Adrenal gland (tissue), 19 donors: Measurements from ENCODE around the gene C15orf40. TPM values are rescaled to one million over a fixed set of nuclear protein-coding genes. Genes with fewer than 3 reads are reported as not detected.
A peak's percentile ranks its signal among the peaks of the same experiment; 100 is the strongest.

ENCODE experiments used
- DNase-seq, 7 donors: peaks; one replicate each; pipeline ENCODE4 v3.0.0-alpha.2; 2019 to 2020
- H3K27ac ChIP-seq, 5 donors: fragments of 200-600 bp; sonication (generic) in 4 of 5; 1 replicate in 3 of 5; 2 replicates in 2 of 5; pipeline versions ENCODE4 v1.5.1 to v1.8.0; 2016 to 2020; ENCODE audit warnings: mild to moderate bottlenecking in 1 of 5
- H3K27me3 ChIP-seq: fragments of 200-600 bp; 2 replicates; pipeline ENCODE4 v1.8.0; 2021
- H3K36me3 ChIP-seq, 2 donors: fragments of 200-600 bp; replicated peaks in 1 of 2; 1 replicate in 1 of 2; 2 replicates in 1 of 2; pipeline versions ENCODE4 v1.5.1 to v1.8.0; 2018 to 2022
- H3K4me1 ChIP-seq, 2 donors: fragments of 200-600 bp; replicated peaks in 1 of 2; 1 replicate in 1 of 2; 2 replicates in 1 of 2; pipeline versions ENCODE4 v1.5.1 to v1.8.0; 2018 to 2021
- H3K4me3 ChIP-seq, 4 donors: fragments of 200-600 bp; sonication (generic) in 3 of 4; one replicate each; pipeline ENCODE4 v1.5.1; 2016 to 2018
- H3K9me3 ChIP-seq, 3 donors: fragments of 200-600 bp; sonication (generic) in 1 of 3; replicated peaks in 1 of 3; 1 replicate in 2 of 3; 2 replicates in 1 of 3; pipeline versions ENCODE4 v1.5.1 to v1.8.0; 2016 to 2021
- POLR2A ChIP-seq, 2 donors: fragments of 450-650 bp; IDR thresholded peaks; one replicate each; pipeline ENCODE4 v1.6.1; 2017; ENCODE audit warnings: antibody characterized with exemption in 2 of 2, mild to moderate bottlenecking in 2 of 2, moderate library complexity in 1 of 2
- WGBS, 4 donors: extraction: QIAGEN DNeasy Blood & Tissue Kit in 2 of 4; methylation state at CpG; one replicate each; pipeline versions ENCODE4 v1.1.5 to v1.1.7; 2013 to 2017; 5-methylcytosine and 5-hydroxymethylcytosine counted together
- intact Hi-C, 2 donors: fragments of 100-400 bp; cut with DNase I; formaldehyde crosslinking; loops; one replicate each; pipeline versions ENCODE4 v1.14.1 to v1.15.0; 2022 to 2023
- long read RNA-seq, 10 donors: library from polyadenylated mRNA in 3 of 10; unstranded in 2 of 10; stranded (forward) in 1 of 10; transcript quantifications; one replicate each; pipeline ENCODE4 v2.0.0 and lab custom pipeline, GENCODE V29; 2021 to 2026
- polyA plus RNA-seq, 3 donors: library from polyadenylated mRNA; stranded (reverse); fragments of 200-250 nt in 2 of 3; fragments of 350-450 nt in 1 of 3; fragmentation: Illumina TruSeq in 1 of 3; extraction: RNeasy Lipid Tissue Mini Kit (QIAGEN cat#74804) in 1 of 3; gene quantifications; one replicate each; pipeline ENCODE4 v1.2.3, GENCODE V29; 2013 to 2014
- total RNA-seq, 9 donors: library from RNA; depleted of rRNA in 4 of 9; stranded (reverse); fragments of >200 nt in 4 of 9; fragments of 120-200 nt in 1 of 9; fragmentation: NEBNext Ultra II Directional in 1 of 9; extraction: Animal tissue kit (Norgen Biotek cat#: 25700) in 1 of 9; gene quantifications; one replicate each; pipeline versions ENCODE4 v1.1.0 to v1.2.4, GENCODE V29; 2013 to 2023
- TF ChIP-seq, protein P1 (sequence below), 6 experiments: fragments of 450-650 bp in 4 of 6; fragments of 200-600 bp in 2 of 6; sonication (generic) in 1 of 6; IDR thresholded peaks; 1 replicate in 5 of 6; 2 replicates in 1 of 6; pipeline versions ENCODE4 v1.5.1 to v1.8.0; 2016 to 2021; ENCODE audit warnings: antibody characterized with exemption in 6 of 6, mild to moderate bottlenecking in 2 of 6, moderate library complexity in 1 of 6
- donor health status: healthy with polysubstance abuse.
- donor health status: Bipolar disorder and iron deficiency.
- donor health status: DM: yes; HTN: yes; CAD: no.
- donor health status: DM: no; HTN: no; CAD: no.
- donor health status: DM: no; HTN: no; CAD: no.
- donor health status: DM: yes; HTN: yes; CAD: no.

C15orf40 gene
- total RNA-seq (10 to 100 TPM in 8 of 9 donors, 1 to 10 TPM in 1; 7.8 to 27.0 (median 22.2) TPM), polyA plus RNA-seq (10 to 100 TPM; 22.4 to 28.2 (median 24.0) TPM)
- long read RNA-seq, donor 1, full-length matches to known transcripts = 6 of 12 reads
- long read RNA-seq, donor 1, partial matches to known transcripts = 6 of 12 reads
- long read RNA-seq, donor 1, other reads (novel, unspliced or antisense) = 0 of 12 reads
- long read RNA-seq, donor 2, full-length matches to known transcripts = 8 of 8 reads
- long read RNA-seq, donor 2, partial matches to known transcripts = 0 of 8 reads
- long read RNA-seq, donor 2, other reads (novel, unspliced or antisense) = 0 of 8 reads
- long read RNA-seq, donor 3, full-length matches to known transcripts = 7 of 7 reads
- long read RNA-seq, donor 3, partial matches to known transcripts = 0 of 7 reads
- long read RNA-seq, donor 3, other reads (novel, unspliced or antisense) = 0 of 7 reads
- long read RNA-seq, donor 4, full-length matches to known transcripts = 17 of 21 reads
- long read RNA-seq, donor 4, partial matches to known transcripts = 0 of 21 reads
- long read RNA-seq, donor 4, other reads (novel, unspliced or antisense) = 4 of 21 reads
- long read RNA-seq, donor 5, full-length matches to known transcripts = 34 of 48 reads
- long read RNA-seq, donor 5, partial matches to known transcripts = 0 of 48 reads
- long read RNA-seq, donor 5, other reads (novel, unspliced or antisense) = 14 of 48 reads
- long read RNA-seq, donor 6, full-length matches to known transcripts = 13 of 20 reads
- long read RNA-seq, donor 6, partial matches to known transcripts = 0 of 20 reads
- long read RNA-seq, donor 6, other reads (novel, unspliced or antisense) = 7 of 20 reads
- long read RNA-seq, donor 7, full-length matches to known transcripts = 4 of 4 reads
- long read RNA-seq, donor 7, partial matches to known transcripts = 0 of 4 reads
- long read RNA-seq, donor 7, other reads (novel, unspliced or antisense) = 0 of 4 reads
- long read RNA-seq, donor 8, full-length matches to known transcripts = 8 of 8 reads
- long read RNA-seq, donor 8, partial matches to known transcripts = 0 of 8 reads
- long read RNA-seq, donor 8, other reads (novel, unspliced or antisense) = 0 of 8 reads
- long read RNA-seq, donor 9, full-length matches to known transcripts = 6 of 6 reads
- long read RNA-seq, donor 9, partial matches to known transcripts = 0 of 6 reads
- long read RNA-seq, donor 9, other reads (novel, unspliced or antisense) = 0 of 6 reads
- long read RNA-seq, donor 10, full-length matches to known transcripts = 5 of 5 reads
- long read RNA-seq, donor 10, partial matches to known transcripts = 0 of 5 reads
- long read RNA-seq, donor 10, other reads (novel, unspliced or antisense) = 0 of 5 reads

DNA sequence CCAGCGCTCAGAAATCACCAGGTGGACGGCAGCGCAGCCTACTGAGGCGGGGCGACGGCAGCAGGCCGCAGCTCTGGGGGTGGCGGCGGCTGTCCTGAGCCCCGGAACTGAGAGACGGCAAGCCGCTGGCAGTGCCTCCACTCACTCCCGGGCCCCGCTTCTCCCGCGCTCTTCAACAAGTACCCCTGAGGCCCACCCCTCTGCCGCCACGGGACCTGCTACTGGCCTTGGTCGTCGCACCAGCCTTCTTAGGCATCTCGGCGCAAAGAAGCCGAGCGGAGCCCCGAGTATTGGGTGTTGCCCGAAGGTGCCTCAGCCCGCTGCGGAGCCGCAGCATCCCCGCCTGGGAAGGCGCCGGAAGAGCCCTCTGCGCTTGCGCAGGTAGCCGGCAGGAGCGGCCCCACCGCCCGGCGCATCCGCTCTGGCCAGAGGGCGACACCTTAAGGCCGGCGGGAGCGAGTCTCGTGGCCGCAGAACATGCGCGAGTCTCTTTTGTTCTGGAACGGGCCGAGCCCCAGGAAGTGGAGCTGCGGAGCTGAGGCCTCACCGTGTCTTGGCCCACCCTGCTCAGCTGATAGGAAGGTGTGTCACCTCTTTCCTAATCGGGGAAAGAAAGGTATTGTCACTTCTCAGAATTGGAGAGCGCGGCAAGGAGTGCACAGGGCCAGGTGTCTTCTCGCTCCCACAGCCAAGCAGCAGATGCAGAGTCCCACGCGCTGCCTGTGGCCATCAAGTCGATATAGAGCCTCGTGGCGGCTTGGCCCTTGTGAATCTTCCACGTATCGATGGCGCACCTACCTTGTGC lies at the start of gene C15orf40:
Gene C15orf40 (minus strand): TSS at position 369 of the 805 bp plus-strand sequence. CDS start 32 bp downstream, at position 337.
- intact Hi-C loops = no loop called here
- 2 to 3% (median 3%) methylated on average over 25 to 64 of the region's 64 CpGs for WGBS, 4 donors
- Histone ChIP-seq H3K27ac (peak within 1 kb of the TSS in 4 of 5 donors; percentile 45 to 87 (median 78)), H3K27me3 (no peaks in the 10 kb centered on the region), H3K36me3 (peaks cover 0 to 30% of the 10 kb centered on the region in 2 donors), H3K4me1 (peaks cover 12 to 18% of the 10 kb centered on the region in 2 donors), H3K4me3 (peak within 1 kb of the TSS; percentile 15 to 95 (median 88)), H3K9me3 (no peaks in the 10 kb centered on the region)
- peak; percentile 88 to 95 (median 91) for DNase-seq
- TF ChIP-seq, protein P1, sequence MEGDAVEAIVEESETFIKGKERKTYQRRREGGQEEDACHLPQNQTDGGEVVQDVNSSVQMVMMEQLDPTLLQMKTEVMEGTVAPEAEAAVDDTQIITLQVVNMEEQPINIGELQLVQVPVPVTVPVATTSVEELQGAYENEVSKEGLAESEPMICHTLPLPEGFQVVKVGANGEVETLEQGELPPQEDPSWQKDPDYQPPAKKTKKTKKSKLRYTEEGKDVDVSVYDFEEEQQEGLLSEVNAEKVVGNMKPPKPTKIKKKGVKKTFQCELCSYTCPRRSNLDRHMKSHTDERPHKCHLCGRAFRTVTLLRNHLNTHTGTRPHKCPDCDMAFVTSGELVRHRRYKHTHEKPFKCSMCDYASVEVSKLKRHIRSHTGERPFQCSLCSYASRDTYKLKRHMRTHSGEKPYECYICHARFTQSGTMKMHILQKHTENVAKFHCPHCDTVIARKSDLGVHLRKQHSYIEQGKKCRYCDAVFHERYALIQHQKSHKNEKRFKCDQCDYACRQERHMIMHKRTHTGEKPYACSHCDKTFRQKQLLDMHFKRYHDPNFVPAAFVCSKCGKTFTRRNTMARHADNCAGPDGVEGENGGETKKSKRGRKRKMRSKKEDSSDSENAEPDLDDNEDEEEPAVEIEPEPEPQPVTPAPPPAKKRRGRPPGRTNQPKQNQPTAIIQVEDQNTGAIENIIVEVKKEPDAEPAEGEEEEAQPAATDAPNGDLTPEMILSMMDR (IDR thresholded peaks at IDR 0.05) = peak; percentile 26 to 71 (median 52)
- TF ChIP-seq POLR2A (IDR thresholded peaks at IDR 0.05) = peak; percentile 51 to 75

DNA sequence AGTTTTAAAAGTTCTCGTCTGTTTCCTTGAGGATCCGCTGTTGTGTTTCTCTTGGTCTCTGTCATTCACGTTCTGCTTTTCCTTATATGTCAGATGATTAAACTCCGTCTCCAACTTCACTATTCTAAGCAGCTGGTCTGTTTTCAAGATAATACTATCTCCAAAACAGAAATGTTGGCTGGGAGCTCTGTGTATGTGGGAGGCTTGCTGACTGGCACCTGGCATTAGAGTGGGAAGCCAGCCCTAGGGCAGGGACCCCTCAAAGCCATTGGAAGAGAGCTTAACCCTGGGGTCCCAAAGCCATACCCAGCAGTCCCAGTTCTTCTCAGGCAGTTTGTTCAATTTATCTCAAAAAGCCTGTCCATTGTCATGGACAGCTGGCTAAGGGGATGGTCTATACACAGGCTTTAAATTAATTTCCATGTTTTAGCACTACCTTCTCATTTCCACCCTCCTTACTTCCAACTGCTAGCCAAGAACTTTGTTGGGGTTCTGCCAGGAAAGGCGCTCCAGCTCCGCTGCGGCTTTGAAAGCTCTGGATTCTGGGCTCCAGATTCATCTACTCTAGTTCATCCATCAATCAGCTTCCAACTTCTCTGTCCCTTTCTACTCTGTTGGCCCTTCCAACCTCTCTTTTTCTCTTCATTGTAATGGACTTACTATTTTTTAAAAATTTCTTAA lies 46.4 kb upstream of the C15orf40 start:
- peaks cover 5 to 35% of the 10 kb centered on the region in 2 donors for H3K4me1 ChIP-seq
- TF ChIP-seq POLR2A (IDR thresholded peaks at IDR 0.05) = no peak
- TF ChIP-seq, protein P1 (IDR thresholded peaks at IDR 0.05) = no peak
- peaks cover 0 to 27% of the 10 kb centered on the region in 2 donors for H3K36me3 ChIP-seq
- peak in 2 of 7 donors; percentile 39 to 40 for DNase-seq
- H3K27me3 ChIP-seq = no peaks in the 10 kb centered on the region
- intact Hi-C loops = no loop called here
- H3K4me3 ChIP-seq = no peak overlapping the region
- no peak overlapping the region for H3K27ac ChIP-seq
- no peaks in the 10 kb centered on the region for H3K9me3 ChIP-seq
- WGBS, 4 donors = 66 to 74% (median 70%) methylated on average over 7 of the region's 7 CpGs

DNA sequence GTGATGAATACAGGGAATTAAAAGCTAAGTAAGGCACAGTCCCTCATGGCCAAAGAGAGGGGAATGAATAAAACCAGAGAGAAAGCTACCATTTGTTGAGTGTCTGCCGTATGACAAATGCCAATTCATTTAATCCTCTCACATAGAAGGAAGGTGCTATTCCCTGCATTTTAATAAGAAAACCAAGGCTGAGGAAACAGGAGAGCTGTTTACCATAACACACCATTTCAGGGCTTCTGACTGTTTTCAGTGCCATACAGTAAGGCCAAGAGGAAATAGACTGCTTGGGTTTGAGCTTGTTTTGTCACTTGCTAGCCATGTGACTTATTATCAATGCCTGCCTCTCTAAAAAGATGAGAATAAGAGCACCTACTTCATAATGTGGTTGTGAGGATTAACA lies 45.6 kb upstream of the C15orf40 start:
- H3K4me1 ChIP-seq = peaks cover 5 to 27% of the 10 kb centered on the region in 2 donors

More for the DNA sequence above, 45.6 kb upstream of the C15orf40 start:
- no peaks in the 10 kb centered on the region for H3K9me3 ChIP-seq
- H3K27ac ChIP-seq = no peak overlapping the region
- WGBS, 4 donors = 62 to 96% (median 89%) methylated on average over 1 of the region's 1 CpG
- DNase-seq = no peak
- TF ChIP-seq, protein P1 (IDR thresholded peaks at IDR 0.05) = no peak
- no peak for TF ChIP-seq POLR2A (IDR thresholded peaks at IDR 0.05)
- peaks cover 0 to 27% of the 10 kb centered on the region in 2 donors for H3K36me3 ChIP-seq
- H3K4me3 ChIP-seq = no peak overlapping the region
- H3K27me3 ChIP-seq = no peaks in the 10 kb centered on the region
- intact Hi-C loops = no loop called here
